ENCODE results near the gene MEP1B. TPM values are rescaled to one million over a fixed set of nuclear protein-coding genes. Genes with fewer than 3 reads are reported as not detected.
"Not testable (repeated sequence)": the region's sequence is repeated elsewhere in the genome, so short reads cannot be mapped to it uniquely, and the experiment has no call there.

MEP1B gene
- total RNA-seq, 1 donor from 2014 or later, result 1.7 TPM

- Mint-ChIP-seq H3K9me3 (no peaks in the 10 kb centered on the region), H3K36me3 (no peaks in the 10 kb centered on the region), H3K4me1 (ENCODE audit: unreplicated experiment) (no peaks in the 10 kb centered on the region), H3K27me3 (no peaks in the 10 kb centered on the region), H3K27ac (no peak overlapping the region), H3K4me3 (no peak overlapping the region)
- DNase-seq (ENCODE audit: extremely low spot score, unreplicated experiment), result no peak
- no peak for TF ChIP-seq CTCF (conservative IDR thresholded peaks at IDR 0.05)
Observed at GRCh38 chr18:32175265-32175664, 14.6 kb upstream of the MEP1B start.

DNA sequence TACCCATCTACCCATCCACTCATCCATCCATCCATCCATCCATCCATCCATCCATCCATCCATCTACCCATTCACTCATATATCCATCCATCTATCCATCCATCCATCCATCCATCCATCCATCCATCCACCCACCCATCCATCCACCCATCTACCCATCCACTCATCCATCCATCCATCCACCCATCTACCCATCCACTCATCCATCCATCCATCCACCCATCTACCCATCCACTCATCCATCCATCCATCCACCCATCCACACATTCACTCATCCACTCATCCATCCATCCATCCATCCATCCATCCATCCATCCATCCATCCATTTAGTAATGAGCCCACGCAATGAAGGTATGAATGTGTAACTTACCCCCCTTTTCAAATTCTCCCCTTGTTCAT lies 13.1 kb upstream of the MEP1B start:
- H3K27ac Mint-ChIP-seq; H3K27me3 Mint-ChIP-seq; H3K36me3 Mint-ChIP-seq; DNase-seq (ENCODE audit: extremely low spot score, unreplicated experiment); H3K4me1 Mint-ChIP-seq (ENCODE audit: unreplicated experiment); H3K4me3 Mint-ChIP-seq; H3K9me3 Mint-ChIP-seq: not testable (repeated sequence)

GRCh38 chr18:32177530-32177929 lies 12.3 kb upstream of the MEP1B start:
- no peaks in the 10 kb centered on the region for H3K27me3 Mint-ChIP-seq
- no peak overlapping the region for H3K4me3 Mint-ChIP-seq
- no peaks in the 10 kb centered on the region for H3K36me3 Mint-ChIP-seq
- H3K9me3 Mint-ChIP-seq, result no peaks in the 10 kb centered on the region
- no peak overlapping the region for H3K27ac Mint-ChIP-seq
- DNase-seq (ENCODE audit: extremely low spot score, unreplicated experiment), result no peak
- no peak for TF ChIP-seq CTCF (conservative IDR thresholded peaks at IDR 0.05)
- H3K4me1 Mint-ChIP-seq (ENCODE audit: unreplicated experiment), result no peaks in the 10 kb centered on the region

GRCh38 chr18:32183503-32183902 lies 6.3 kb upstream of the MEP1B start:
- Mint-ChIP-seq H3K27ac (no peak overlapping the region), H3K4me3 (no peak overlapping the region), H3K4me1 (ENCODE audit: unreplicated experiment) (no peaks in the 10 kb centered on the region), H3K27me3 (no peaks in the 10 kb centered on the region), H3K9me3 (peaks cover 4% of the 10 kb centered on the region), H3K36me3 (no peaks in the 10 kb centered on the region)
- TF ChIP-seq CTCF (conservative IDR thresholded peaks at IDR 0.05), result no peak
- no peak for DNase-seq (ENCODE audit: extremely low spot score, unreplicated experiment)

DNA sequence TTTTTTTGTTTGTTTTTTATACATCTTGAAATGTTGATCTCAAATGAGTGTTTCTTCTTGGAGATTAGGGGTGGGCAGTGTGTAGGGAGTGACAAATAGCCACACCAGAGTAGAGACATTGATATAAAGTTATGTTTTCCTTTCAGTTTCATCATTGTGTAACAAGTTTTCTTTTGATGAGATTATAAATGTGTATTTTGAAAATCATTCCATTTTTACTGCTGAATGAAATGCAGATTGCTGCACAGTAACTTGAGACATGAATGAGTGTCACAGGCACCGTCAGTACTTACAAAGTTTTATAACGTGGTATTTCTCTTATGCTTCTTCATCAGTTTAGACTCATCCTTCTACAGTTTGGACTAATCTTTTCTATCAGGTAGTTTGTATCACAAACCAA lies 370 bp downstream of the MEP1B start:
- Mint-ChIP-seq H3K27me3 (no peaks in the 10 kb centered on the region), H3K27ac (no peak overlapping the region), H3K9me3 (no peaks in the 10 kb centered on the region), H3K4me1 (ENCODE audit: unreplicated experiment) (no peaks in the 10 kb centered on the region), H3K4me3 (no peak overlapping the region), H3K36me3 (no peaks in the 10 kb centered on the region)
- no peak for DNase-seq (ENCODE audit: extremely low spot score, unreplicated experiment)
- TF ChIP-seq CTCF (conservative IDR thresholded peaks at IDR 0.05), result no peak

DNA sequence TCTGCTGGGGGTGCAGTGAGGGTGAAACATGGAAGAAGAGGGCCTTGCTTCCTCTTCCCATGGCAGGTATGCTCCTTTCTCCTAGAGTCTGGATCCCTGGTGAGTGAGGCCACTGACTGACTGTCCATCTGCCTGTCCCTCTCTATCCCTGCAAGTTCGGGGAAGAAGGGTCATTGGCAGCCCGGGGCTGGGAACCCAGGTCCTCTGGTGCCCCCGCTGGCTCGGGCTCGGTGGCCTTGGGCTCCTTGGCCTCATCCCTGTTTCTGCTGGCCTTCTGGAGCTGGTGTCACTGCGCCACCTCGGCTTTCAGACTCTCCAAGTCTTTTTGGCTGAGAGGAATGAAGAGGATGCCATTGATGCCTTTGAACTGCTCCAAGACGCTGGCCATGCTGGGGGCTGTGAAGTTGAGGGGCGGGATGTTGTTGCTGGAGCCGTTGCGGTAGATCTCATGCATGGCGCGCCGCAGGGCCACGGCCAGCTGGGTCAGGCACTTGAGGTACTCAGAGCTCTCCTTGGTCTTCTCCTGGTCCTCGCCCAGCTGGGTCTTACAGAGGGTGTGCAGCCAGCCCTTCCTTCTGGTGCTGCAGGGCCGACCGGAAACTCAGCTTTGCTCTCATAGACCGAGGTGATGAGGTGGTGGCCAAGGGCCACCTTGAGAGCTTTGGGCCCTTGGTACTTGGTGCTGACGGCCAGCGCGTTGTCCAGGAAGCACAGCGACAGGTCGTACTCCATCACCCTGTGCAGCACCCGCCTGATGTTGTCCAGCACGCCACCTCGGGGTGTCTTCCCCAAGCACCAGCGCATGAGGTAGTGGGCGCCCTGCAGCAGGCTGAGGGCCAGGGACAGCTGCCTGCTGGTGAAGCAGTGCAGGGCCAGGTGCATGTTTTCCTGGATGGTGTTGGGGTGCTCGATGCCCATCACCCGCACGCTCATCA lies 6.3 kb downstream of the MEP1B start:
- Mint-ChIP-seq H3K9me3 (no peaks in the 10 kb centered on the region), H3K4me3 (no peak overlapping the region), H3K36me3 (no peaks in the 10 kb centered on the region), H3K27me3 (no peaks in the 10 kb centered on the region), H3K4me1 (ENCODE audit: unreplicated experiment) (no peaks in the 10 kb centered on the region), H3K27ac (no peak overlapping the region)
- no peak for DNase-seq (ENCODE audit: extremely low spot score, unreplicated experiment)
- no peak for TF ChIP-seq CTCF (conservative IDR thresholded peaks at IDR 0.05)

Measured in type B pancreatic cell (in vitro differentiated cells).